K562 (cell line): ENCODE data around the gene P2RX2. TPM values are rescaled to one million over a fixed set of nuclear protein-coding genes. Genes with fewer than 3 reads are reported as not detected.

Experiments
- ATAC-seq: fragments of 200-7000 bp; cut with Tn5 transposase; 3 replicates; pipeline ENCODE4 v1.9.1; 2020; ENCODE audit warnings: moderate library complexity
- BruUV-seq: library from RNA; stranded (reverse); fragments of 400-500 nt; replicated peaks from 2 replicates; lab custom pipeline; 2021; lab: Mats Ljungman, UMichigan
- CTCF ChIA-PET: fragments of 300-600 bp; formaldehyde crosslinking; extraction: SDS; loops from one replicate; lab custom pipeline; 2021; ENCODE audit warnings: low intra/inter-chr PET ratio; lab: Yijun Ruan, JAX
- POLR2A ChIA-PET: fragments of 300-600, 350-650 bp; sonication (Branson Sonifier 250); formaldehyde crosslinking; extraction: SDS; loops from one replicate; lab custom pipeline; 2021; ENCODE audit warnings: antibody characterized with exemption, inconsistent platforms; lab: Yijun Ruan, JAX
- DNase-seq, 4 experiments: peaks; one replicate each; pipeline versions ENCODE4 v3.0.0 to v3.0.0-alpha.2; 2011 to 2018; ENCODE audit warnings: low spot score in 3 of 4, mixed read lengths in 3 of 4; ENCODE audit errors: extremely low read depth in 1 of 4
- FAIRE-seq: peaks from 2 replicates; lab custom pipeline; 2011; peaks lifted over from hg19 to GRCh38; lab: Jason Lieb, UNC
- H2AFZ ChIP-seq: 2 replicates; pipeline ENCODE4 v1.6.0; 2011; ENCODE audit warnings: low read depth, low read length, control low read depth, inconsistent platforms
- H3K27ac ChIP-seq: fragments of 200-600 bp; 3 replicates; pipeline ENCODE4 v1.8.0; 2011; ENCODE audit warnings: low read depth, mild to moderate bottlenecking, control low read depth, inconsistent platforms, low read length, moderate library complexity, mixed read lengths; ENCODE audit errors: extremely low read depth
- H3K27me3 ChIP-seq, 2 experiments: fragments of 300-600 bp in 1 of 2; 2 replicates in 1 of 2; 3 replicates in 1 of 2; pipeline versions ENCODE4 v1.6.0 to v1.8.0; 2011; ENCODE audit warnings: inconsistent platforms in 2 of 2, low read length in 2 of 2, mild to moderate bottlenecking in 1 of 2, mixed read lengths in 1 of 2, moderate library complexity in 1 of 2; ENCODE audit not compliant: control insufficient read depth in 2 of 2, insufficient read depth in 2 of 2
- H3K36me3 ChIP-seq: fragments of 300-600 bp; 3 replicates; pipeline ENCODE4 v1.8.0; 2011; ENCODE audit warnings: mild to moderate bottlenecking, low read length, inconsistent platforms; ENCODE audit not compliant: control insufficient read depth, insufficient read depth
- H3K4me1 ChIP-seq, 2 experiments: fragments of 200-600 bp in 1 of 2; replicated peaks in 1 of 2; 2 replicates in 1 of 2; 3 replicates in 1 of 2; pipeline versions ENCODE4 v1.5.1 to v1.8.0; 2011; ENCODE audit warnings: inconsistent platforms in 2 of 2, low read length in 2 of 2, mild to moderate bottlenecking in 1 of 2, mixed read lengths in 1 of 2, moderate library complexity in 1 of 2; ENCODE audit not compliant: control insufficient read depth in 2 of 2, insufficient read depth in 2 of 2
- H3K4me2 ChIP-seq: 2 replicates; pipeline ENCODE4 v1.6.1; 2011; ENCODE audit warnings: low read length, control low read depth, inconsistent platforms, mixed read lengths; ENCODE audit not compliant: insufficient read depth
- H3K4me3 ChIP-seq: fragments of 200-600 bp; sonication (generic), shearing (Covaris generic); 2 replicates; pipeline ENCODE4 v1.5.1; 2016; ENCODE audit warnings: control low read depth, inconsistent platforms
- H3K79me2 ChIP-seq: fragments of 200-600 bp; 3 replicates; pipeline ENCODE4 v1.8.0; 2011; ENCODE audit warnings: low read length, inconsistent platforms; ENCODE audit not compliant: control insufficient read depth, insufficient read depth
- H3K9ac ChIP-seq, 2 experiments: 2 replicates each; pipeline versions ENCODE4 v1.6.0 to v1.6.1; 2011; ENCODE audit warnings: low read depth in 2 of 2, low read length in 2 of 2, control low read depth in 1 of 2, inconsistent platforms in 1 of 2, mild to moderate bottlenecking in 1 of 2, mixed read lengths in 1 of 2; ENCODE audit not compliant: insufficient read depth in 1 of 2
- H3K9me1 ChIP-seq: one replicate; pipeline ENCODE4 v1.6.0; 2011; ENCODE audit warnings: inconsistent platforms, mild to moderate bottlenecking, low read length, moderate library complexity; ENCODE audit not compliant: control insufficient read depth, insufficient read depth
- H3K9me3 ChIP-seq: replicated peaks from 2 replicates; pipeline ENCODE4 v1.5.1; 2011; ENCODE audit warnings: low read depth, low read length, inconsistent platforms; ENCODE audit not compliant: control insufficient read depth, insufficient read depth
- H4K20me1 ChIP-seq: replicated peaks from 2 replicates; pipeline ENCODE4 v1.6.1; 2011; ENCODE audit warnings: low read length, inconsistent platforms, mixed read lengths; ENCODE audit not compliant: control insufficient read depth, insufficient read depth
- ADNP ChIP-seq: fragments of 200-800 bp; sonication (Bioruptor generic); IDR thresholded peaks from 2 replicates; pipeline ENCODE4 v1.6.1; 2016; ENCODE audit warnings: missing genetic modification characterization, missing compliant biosample characterization
- ARNT ChIP-seq, 2 experiments: fragments of 450-650 bp; IDR thresholded peaks; 2 replicates each; pipeline ENCODE4 v1.6.1; 2016; ENCODE audit warnings: mild to moderate bottlenecking in 1 of 2
- BCLAF1 ChIP-seq, 2 experiments: fragments of 450-650 bp in 1 of 2; IDR thresholded peaks; 2 replicates each; pipeline ENCODE4 v1.6.1; 2011 to 2017; ENCODE audit warnings: low read depth in 2 of 2, antibody characterized with exemption in 1 of 2, borderline replicate concordance in 1 of 2, low read length in 1 of 2, mild to moderate bottlenecking in 1 of 2, mixed read lengths in 1 of 2; ENCODE audit not compliant: control insufficient read depth in 1 of 2
- CBX1 ChIP-seq: sonication (generic); IDR thresholded peaks from 2 replicates; pipeline ENCODE4 v1.6.1; 2016; ENCODE audit warnings: antibody characterized with exemption, low read depth, mild to moderate bottlenecking
- CSDE1 ChIP-seq, 2 experiments: fragments of 450-650 bp; IDR thresholded peaks; 2 replicates each; pipeline ENCODE4 v1.6.1; 2016; ENCODE audit warnings: mild to moderate bottlenecking in 1 of 2
- GTF3C2 ChIP-seq: IDR thresholded peaks from 3 replicates; pipeline ENCODE4 v1.6.1; 2011; ENCODE audit warnings: borderline replicate concordance, mild to moderate bottlenecking, moderate library complexity; ENCODE audit not compliant: insufficient read length; ENCODE audit errors: extremely low read depth
- HDGF ChIP-seq: fragments of 450-650 bp; IDR thresholded peaks from 2 replicates; pipeline ENCODE4 v1.6.1; 2016
- MAZ ChIP-seq, 2 experiments: fragments of 450-650 bp in 1 of 2; sonication (generic) in 1 of 2; formaldehyde crosslinking; IDR thresholded peaks in 1 of 2; conservative IDR thresholded peaks in 1 of 2; 2 replicates each; pipeline versions ENCODE4 v1.4.0 to v1.5.0; 2020; ENCODE audit warnings: mild to moderate bottlenecking in 1 of 2, missing genetic modification reagents in 1 of 2
- NBN ChIP-seq: fragments of 450-650 bp; IDR thresholded peaks from 2 replicates; pipeline ENCODE4 v1.6.1; 2016; ENCODE audit warnings: low read depth, mild to moderate bottlenecking
- POU5F1 ChIP-seq: fragments of 150-350 bp; IDR thresholded peaks from 2 replicates; pipeline ENCODE4 v1.6.1; 2014; ENCODE audit warnings: borderline replicate concordance, low read length, low read depth, mild to moderate bottlenecking; ENCODE audit not compliant: partially characterized antibody
- SAP30 ChIP-seq: fragments of 200-600 bp; sonication (generic); IDR thresholded peaks from 2 replicates; pipeline ENCODE4 v1.6.1; 2012; ENCODE audit warnings: borderline replicate concordance, low read depth, mild to moderate bottlenecking, moderate library complexity, low read length, control low read depth, inconsistent platforms; ENCODE audit not compliant: insufficient read depth, poor library complexity, severe bottlenecking
- TGIF2 ChIP-seq: sonication (generic); formaldehyde crosslinking; IDR thresholded peaks from 2 replicates; pipeline ENCODE4 v1.8.1; 2022; ENCODE audit warnings: mild to moderate bottlenecking, missing genetic modification reagents, moderate library complexity
- ZNF316 ChIP-seq: fragments of 450-650 bp; IDR thresholded peaks from 2 replicates; pipeline ENCODE4 v1.6.1; 2016
- ZNF584 ChIP-seq: fragments of 200-800 bp; sonication (Bioruptor generic); IDR thresholded peaks from 2 replicates; pipeline ENCODE4 v1.6.1; 2016; ENCODE audit warnings: low read depth, mild to moderate bottlenecking, missing genetic modification characterization, missing compliant biosample characterization
- WGBS: fragments of 100-300 bp; shearing (Covaris generic); methylation state at CpG from one replicate; pipeline ENCODE4 v1.1.6; 2016; ENCODE audit warnings: low coverage, mixed read lengths; ENCODE audit not compliant: insufficient coverage; ENCODE audit errors: missing lambda C conversion rate; 5-methylcytosine and 5-hydroxymethylcytosine counted together
- in situ Hi-C: fragments of 300-500 bp; cut with MboI; formaldehyde crosslinking; loops from 4 replicates; pipeline ENCODE4 v1.15.0; 2018; ENCODE audit warnings: inconsistent platforms, mixed read lengths
- intact Hi-C: fragments of 100-400 bp; cut with micrococcal nuclease; formaldehyde crosslinking; loops from 2 replicates; pipeline ENCODE4 v1.14.2; 2022
- polyA plus RNA-seq, 8 experiments: library from polyadenylated mRNA; depleted of rRNA in 4 of 8; stranded (reverse) in 5 of 8; unstranded in 3 of 8; fragments of >200 nt; fragmentation: Nextera tagmentation in 2 of 8; fragmentation: Illumina TruSeq in 1 of 8; extraction: Ambion mirVana in 2 of 8; extraction: Trizol in 1 of 8; gene quantifications; 2 replicates each; pipeline versions ENCODE4 v1.2.1 to v1.2.3, GENCODE V29; 2011 to 2014; ENCODE audit warnings: inconsistent platforms in 1 of 8, missing spikeins in 1 of 8
- total RNA-seq, 7 experiments: library from RNA; depleted of rRNA in 6 of 7; stranded (reverse); fragments of >200 nt in 6 of 7; fragmentation: Illumina TruSeq in 2 of 7; extraction: Trizol in 2 of 7; gene quantifications; 2 replicates each; pipeline versions ENCODE4 v1.2.1 to v1.2.3, GENCODE V29; 2011 to 2021; ENCODE audit warnings: low replicate concordance in 1 of 7

The P2RX2 gene
- total and polyA plus RNA-seq, 9 of the 15 experiments (the other 6 are each of a cell fraction or from before 2014, with no cell fraction given) = not detected

GRCh38 chr12:132597333-132598316 lies 21.0 kb upstream of the P2RX2 start:
- ATAC-seq (no peak), FAIRE-seq (no peak), DNase-seq (peak in 1 of 4 experiments; percentile 62)
- CTCF ChIA-PET = no interaction called here
- Histone ChIP-seq H3K9me1 (no peaks in the 10 kb centered on the region), H3K4me3 (peak overlapping the region; percentile 42), H3K9me3 (no peaks in the 10 kb centered on the region), H4K20me1 (0 out of 2 replicates have a peak, but pooled peaks cover 1% of the 10 kb centered on the region), H3K79me2 (no peaks in the 10 kb centered on the region), H3K9ac (no peak overlapping the region), H3K27me3 (peaks cover 11 to 39% of the 10 kb centered on the region in 2 experiments; a peak in 4 of 5 replicates), H3K27ac (no peak overlapping the region), H3K36me3 (no peaks in the 10 kb centered on the region), H3K4me1 (peaks cover 7 to 58% of the 10 kb centered on the region in 2 experiments; a peak in 4 of 5 replicates), H2AFZ (peak overlapping the region; percentile 76), H3K4me2 (peak overlapping the region; percentile 67)
- 11% methylated on average over 2 of the region's 58 CpGs for WGBS
- intact Hi-C loops (no loop called here), in situ Hi-C loops (no loop called here)
- POLR2A ChIA-PET = no interaction called here
- BruUV-seq = no TSS peak
- TF ChIP-seq SAP30 (no peak), ZNF316 (peak; percentile 12; the same call in 1 of the 2 replicates), NBN (0 out of 2 replicates have a peak, but pooled peaks have one; percentile 33), ADNP (tag) (peak; percentile 63; the same call in 1 of the 2 replicates), POU5F1 (no peak), ARNT (IDR thresholded peaks at IDR 0.05) (peak in 1 of 2 experiments; percentile 65; a peak in 1 of 4 replicates), HDGF (peak; percentile 89), GTF3C2 (no peak), BCLAF1 (IDR thresholded peaks at IDR 0.05; ENCODE audit: borderline replicate concordance in 1 of 2, control insufficient read depth in 1 of 2, low read depth in 2 of 2, low read length in 1 of 2) (0 out of 4 replicates have a peak, but pooled peaks of 1 of the 2 experiments have one; percentile 20), CSDE1 (IDR thresholded peaks at IDR 0.05) (0 out of 4 replicates have a peak, but pooled peaks of 1 of the 2 experiments have one; percentile 54), ZNF584 (CRISPR knock-in tag) (no peak), TGIF2 (CRISPR knock-in tag) (no peak), CBX1 (no peak), MAZ (CRISPR knock-in tag; conservative IDR thresholded peaks at IDR 0.05 in 1 of 2, IDR thresholded peaks at IDR 0.05 in 1 of 2) (no peak)
